Glutamatergic neuron (in vitro differentiated cells): ENCODE results near the gene REELD1. TPM values are rescaled to one million over a fixed set of nuclear protein-coding genes. Genes with fewer than 3 reads are reported as not detected.

Source experiments
- DNase-seq: peaks from one replicate; pipeline ENCODE4 v3.0.0; 2022
- H3K27ac Mint-ChIP-seq: one replicate; pipeline ENCODE4 v1.8.0; 2020; ENCODE audit warnings: mild to moderate bottlenecking, mixed read lengths, inconsistent platforms; ENCODE audit not compliant: unreplicated experiment
- H3K27me3 Mint-ChIP-seq: one replicate; pipeline ENCODE4 v1.8.0; 2020; ENCODE audit warnings: mild to moderate bottlenecking, moderate library complexity, mixed read lengths, inconsistent platforms; ENCODE audit not compliant: unreplicated experiment
- H3K36me3 Mint-ChIP-seq: one replicate; pipeline ENCODE4 v1.8.0; 2020; ENCODE audit warnings: mild to moderate bottlenecking, mixed read lengths, inconsistent platforms; ENCODE audit not compliant: unreplicated experiment
- H3K4me1 Mint-ChIP-seq: one replicate; pipeline ENCODE4 v1.8.0; 2020; ENCODE audit warnings: mild to moderate bottlenecking, low read depth, mixed read lengths, inconsistent platforms; ENCODE audit not compliant: unreplicated experiment
- H3K4me3 Mint-ChIP-seq: one replicate; pipeline ENCODE4 v1.8.0; 2020; ENCODE audit warnings: mild to moderate bottlenecking, mixed read lengths, inconsistent platforms; ENCODE audit not compliant: unreplicated experiment
- H3K9me3 Mint-ChIP-seq: one replicate; pipeline ENCODE4 v1.8.0; 2020; ENCODE audit warnings: mild to moderate bottlenecking, moderate library complexity, mixed read lengths, inconsistent platforms; ENCODE audit not compliant: unreplicated experiment
- total RNA-seq: library from RNA; stranded (reverse); fragmentation: NEBNext Ultra II Directional; extraction: Animal tissue kit (Norgen Biotek cat#: 25700); gene quantifications from one replicate; pipeline ENCODE4 v1.2.1, GENCODE V29; 2021; ENCODE audit not compliant: unreplicated experiment
- TF ChIP-seq, protein P1 (sequence below): fragments of 200-600 bp; sonication (generic); IDR thresholded peaks from one replicate; pipeline ENCODE4 v1.5.0; 2021; ENCODE audit not compliant: partially characterized antibody, unreplicated experiment

Gene REELD1
- total RNA-seq, 1 donor from 2014 or later = not detected

DNA sequence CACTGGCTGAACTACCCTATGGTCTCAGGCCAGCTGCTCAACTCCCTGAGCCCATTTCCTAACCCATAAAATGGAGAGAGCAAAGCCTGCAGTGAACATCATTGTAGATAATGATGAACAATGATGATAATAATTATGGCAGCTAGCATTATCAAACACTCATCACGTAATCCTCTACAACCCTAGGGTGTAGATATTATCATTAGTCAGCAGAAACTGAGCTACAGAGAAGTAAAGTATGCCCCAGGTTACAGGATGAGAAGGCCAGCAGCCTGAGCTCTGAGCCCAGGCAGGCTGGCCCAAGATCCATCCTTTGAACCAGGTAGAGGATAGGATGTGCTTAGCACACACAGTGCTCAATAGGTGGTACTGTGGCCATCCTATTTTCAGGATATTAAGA is 43.2 kb downstream of the REELD1 start:
- no peak overlapping the region for H3K27ac Mint-ChIP-seq
- no peak overlapping the region for H3K4me3 Mint-ChIP-seq
- H3K36me3 Mint-ChIP-seq = no peaks in the 10 kb centered on the region
- TF ChIP-seq, protein P1, sequence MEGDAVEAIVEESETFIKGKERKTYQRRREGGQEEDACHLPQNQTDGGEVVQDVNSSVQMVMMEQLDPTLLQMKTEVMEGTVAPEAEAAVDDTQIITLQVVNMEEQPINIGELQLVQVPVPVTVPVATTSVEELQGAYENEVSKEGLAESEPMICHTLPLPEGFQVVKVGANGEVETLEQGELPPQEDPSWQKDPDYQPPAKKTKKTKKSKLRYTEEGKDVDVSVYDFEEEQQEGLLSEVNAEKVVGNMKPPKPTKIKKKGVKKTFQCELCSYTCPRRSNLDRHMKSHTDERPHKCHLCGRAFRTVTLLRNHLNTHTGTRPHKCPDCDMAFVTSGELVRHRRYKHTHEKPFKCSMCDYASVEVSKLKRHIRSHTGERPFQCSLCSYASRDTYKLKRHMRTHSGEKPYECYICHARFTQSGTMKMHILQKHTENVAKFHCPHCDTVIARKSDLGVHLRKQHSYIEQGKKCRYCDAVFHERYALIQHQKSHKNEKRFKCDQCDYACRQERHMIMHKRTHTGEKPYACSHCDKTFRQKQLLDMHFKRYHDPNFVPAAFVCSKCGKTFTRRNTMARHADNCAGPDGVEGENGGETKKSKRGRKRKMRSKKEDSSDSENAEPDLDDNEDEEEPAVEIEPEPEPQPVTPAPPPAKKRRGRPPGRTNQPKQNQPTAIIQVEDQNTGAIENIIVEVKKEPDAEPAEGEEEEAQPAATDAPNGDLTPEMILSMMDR = no peak
- no peaks in the 10 kb centered on the region for H3K4me1 Mint-ChIP-seq
- H3K27me3 Mint-ChIP-seq = no peaks in the 10 kb centered on the region
- no peak for DNase-seq
- no peaks in the 10 kb centered on the region for H3K9me3 Mint-ChIP-seq

DNA sequence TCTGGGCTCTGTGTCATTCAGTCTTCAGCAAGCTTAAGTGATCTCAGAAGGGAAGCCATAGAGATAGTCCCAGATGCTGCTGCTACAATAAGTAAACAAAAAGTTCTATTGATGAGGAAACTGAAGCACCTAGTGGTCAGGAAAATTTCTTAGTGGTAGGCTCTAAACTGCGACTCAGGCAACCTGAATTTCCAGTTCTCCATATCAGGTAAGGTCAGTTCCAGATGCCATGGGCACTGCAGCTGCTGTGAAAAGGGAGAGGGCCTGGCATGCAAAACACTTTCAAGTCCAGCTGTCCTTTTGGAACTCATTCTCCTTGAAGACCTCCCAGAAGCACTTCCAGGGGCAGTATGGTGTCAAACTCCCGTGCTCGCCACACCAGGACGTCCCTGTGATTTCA is 46.2 kb downstream of the REELD1 start:
- no peak overlapping the region for H3K4me3 Mint-ChIP-seq
- no peaks in the 10 kb centered on the region for H3K4me1 Mint-ChIP-seq
- H3K27me3 Mint-ChIP-seq = peaks cover 3% of the 10 kb centered on the region
- H3K27ac Mint-ChIP-seq = no peak overlapping the region
- DNase-seq = no peak
- TF ChIP-seq, protein P1 = no peak
- H3K9me3 Mint-ChIP-seq = peaks cover 3% of the 10 kb centered on the region
- no peaks in the 10 kb centered on the region for H3K36me3 Mint-ChIP-seq

DNA sequence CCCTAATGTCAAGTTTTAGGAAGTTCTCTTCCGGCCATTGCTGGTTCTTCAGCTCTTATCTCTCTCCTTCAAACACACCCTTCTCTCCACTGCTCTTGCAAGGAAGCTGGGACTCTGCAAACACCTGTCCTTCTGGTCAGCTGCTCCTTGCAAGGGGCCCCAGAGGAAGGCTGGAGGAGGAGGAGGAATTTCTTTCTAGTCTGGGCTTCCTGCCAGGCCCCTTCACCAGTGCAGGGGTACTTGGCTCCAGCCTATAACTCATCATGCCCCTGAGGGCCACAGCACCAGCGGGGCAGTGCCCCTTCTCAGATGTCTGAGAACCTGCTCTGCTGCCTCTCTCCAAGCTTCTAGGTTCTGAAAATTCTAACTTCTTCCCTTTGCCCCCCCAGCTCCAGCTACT is 46.7 kb downstream of the REELD1 start:
- no peaks in the 10 kb centered on the region for H3K36me3 Mint-ChIP-seq
- H3K9me3 Mint-ChIP-seq = peaks cover 3% of the 10 kb centered on the region
- TF ChIP-seq, protein P1 = no peak
- no peak for DNase-seq
- H3K4me3 Mint-ChIP-seq = no peak overlapping the region
- peaks cover 3% of the 10 kb centered on the region for H3K27me3 Mint-ChIP-seq
- no peaks in the 10 kb centered on the region for H3K4me1 Mint-ChIP-seq
- no peak overlapping the region for H3K27ac Mint-ChIP-seq

GRCh38 chr4:146263793-146264192 is 49.5 kb downstream of the REELD1 start:
- no peak for DNase-seq
- peaks cover 3% of the 10 kb centered on the region for H3K9me3 Mint-ChIP-seq
- no peak overlapping the region for H3K4me3 Mint-ChIP-seq

DNA sequence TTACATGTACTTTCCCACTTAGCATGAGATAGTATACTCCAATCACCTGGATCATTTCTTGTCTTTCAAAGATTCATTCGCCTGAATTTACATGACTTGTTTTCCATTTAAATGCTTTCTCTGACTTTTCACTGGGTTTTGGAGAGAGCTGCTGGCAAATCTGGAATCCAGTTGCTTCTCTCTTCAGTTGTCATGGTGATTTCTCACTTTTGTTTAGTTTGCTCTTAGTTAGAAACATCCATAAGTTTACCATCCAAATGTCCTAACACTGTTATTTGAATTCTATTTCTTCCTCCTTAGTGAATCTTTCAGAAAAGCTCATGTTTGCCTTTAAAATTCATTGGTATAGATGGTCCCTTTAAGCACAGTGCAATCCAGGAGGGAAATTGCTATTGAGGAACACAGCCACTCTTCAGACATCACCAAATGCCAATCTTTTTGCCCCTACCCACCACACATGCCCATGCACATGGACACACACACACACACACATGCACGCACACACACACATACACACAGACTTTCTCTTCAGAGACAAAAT is 51.7 kb downstream of the REELD1 start:
- Mint-ChIP-seq H3K36me3 (no peaks in the 10 kb centered on the region), H3K9me3 (peaks cover 3% of the 10 kb centered on the region), H3K4me1 (no peaks in the 10 kb centered on the region), H3K4me3 (no peak overlapping the region), H3K27ac (no peak overlapping the region), H3K27me3 (peaks cover 4% of the 10 kb centered on the region)
- TF ChIP-seq, protein P1 = no peak
- no peak for DNase-seq

More at GRCh38 chr4:146263793-146264192, 49.5 kb downstream of the REELD1 start:
- H3K27me3 Mint-ChIP-seq = peaks cover 4% of the 10 kb centered on the region
- no peaks in the 10 kb centered on the region for H3K4me1 Mint-ChIP-seq
- no peaks in the 10 kb centered on the region for H3K36me3 Mint-ChIP-seq
- no peak overlapping the region for H3K27ac Mint-ChIP-seq
- TF ChIP-seq, protein P1 = no peak
